ENCODE measurements around the gene SLC16A4.

SLC16A4 gene

GRCh38 chr1:110321846-110322245 lies 69.0 kb downstream of the SLC16A4 start:
- DNase-seq, result no peak

- no peak for DNase-seq
Observed at GRCh38 chr1:110321045-110321444, 69.8 kb downstream of the SLC16A4 start.

- DNase-seq, result no peak
Observed at GRCh38 chr1:110320168-110320518, 70.7 kb downstream of the SLC16A4 start.

- no peak for DNase-seq
Observed at GRCh38 chr1:110319332-110320167, 71.3 kb downstream of the SLC16A4 start.

DNA sequence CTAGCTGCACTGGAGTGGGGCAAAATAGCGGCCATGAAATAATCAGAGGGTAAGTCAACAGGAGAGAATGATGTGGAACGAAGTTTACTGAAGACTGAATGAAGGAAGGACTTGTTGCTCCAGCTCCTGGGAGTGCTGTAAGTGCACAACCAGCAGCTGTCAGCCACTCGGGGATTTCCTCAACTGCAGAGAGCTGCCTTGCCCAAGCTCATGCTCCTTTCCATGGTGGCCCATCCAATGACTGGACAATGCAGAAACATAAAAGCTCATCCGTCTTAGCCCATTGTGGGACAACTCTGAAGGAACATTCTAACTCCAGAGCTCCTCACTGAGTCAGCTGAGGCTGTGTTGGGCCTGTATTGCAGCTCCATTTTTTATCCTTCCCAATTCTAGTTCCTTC lies 72.8 kb downstream of the SLC16A4 start:
- no peak for DNase-seq

DNA sequence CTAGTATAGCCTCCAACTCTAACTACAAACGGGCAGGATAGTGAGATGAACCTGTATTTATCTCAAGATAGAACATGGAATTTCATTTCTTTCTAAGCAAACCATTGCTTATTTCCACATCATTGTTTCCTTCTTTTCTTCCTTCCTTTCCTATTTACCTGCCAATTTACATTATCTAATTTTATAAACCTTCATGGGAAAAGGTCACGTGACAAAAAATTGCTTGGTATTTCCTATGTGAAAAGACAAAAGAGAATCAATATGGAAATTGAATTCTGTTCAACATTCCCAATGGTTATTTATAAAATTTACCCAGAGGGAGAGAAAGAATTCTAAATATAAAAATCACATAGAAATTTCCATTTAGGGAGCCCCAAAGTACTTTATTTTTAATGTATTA lies 74.1 kb downstream of the SLC16A4 start:
- no peak for DNase-seq

Data from stimulated activated CD4-positive, alpha-beta T cell treated with anti-CD3 and anti-CD28 coated beads, Interleukin-2, amount 100 ng/mL, for 24 hours (primary cell).